Measurements from ENCODE around the gene TF. TPM values are rescaled to one million over a fixed set of nuclear protein-coding genes. Genes with fewer than 3 reads are reported as not detected.

The TF gene
- total RNA-seq, 1 donor from 2014 or later, result 2.3 TPM

DNA sequence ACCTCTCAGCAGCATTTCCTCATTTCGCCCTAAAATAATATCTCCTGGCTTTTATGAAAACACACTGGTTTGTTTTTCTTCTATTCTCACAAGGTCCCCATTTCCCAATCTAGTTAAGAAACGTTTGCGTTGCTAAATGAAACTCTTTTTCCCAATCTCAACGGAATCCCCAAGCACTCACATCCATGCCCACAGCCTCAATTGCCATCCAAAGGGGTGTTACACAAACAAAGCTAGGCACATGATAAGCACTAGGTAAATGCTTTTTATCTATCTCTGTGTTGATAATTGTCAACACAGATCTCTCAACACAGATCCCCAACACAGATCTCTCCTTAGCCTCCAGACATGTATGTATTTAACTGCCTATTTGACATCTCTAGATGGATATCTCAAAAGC lies 35.2 kb upstream of the TF start:
- H3K4me1 Mint-ChIP-seq (ENCODE audit: low read depth, unreplicated experiment), result no peaks in the 10 kb centered on the region
- DNase-seq, result no peak
- H3K36me3 Mint-ChIP-seq (ENCODE audit: unreplicated experiment), result peaks cover 6% of the 10 kb centered on the region
- TF ChIP-seq, protein P1, sequence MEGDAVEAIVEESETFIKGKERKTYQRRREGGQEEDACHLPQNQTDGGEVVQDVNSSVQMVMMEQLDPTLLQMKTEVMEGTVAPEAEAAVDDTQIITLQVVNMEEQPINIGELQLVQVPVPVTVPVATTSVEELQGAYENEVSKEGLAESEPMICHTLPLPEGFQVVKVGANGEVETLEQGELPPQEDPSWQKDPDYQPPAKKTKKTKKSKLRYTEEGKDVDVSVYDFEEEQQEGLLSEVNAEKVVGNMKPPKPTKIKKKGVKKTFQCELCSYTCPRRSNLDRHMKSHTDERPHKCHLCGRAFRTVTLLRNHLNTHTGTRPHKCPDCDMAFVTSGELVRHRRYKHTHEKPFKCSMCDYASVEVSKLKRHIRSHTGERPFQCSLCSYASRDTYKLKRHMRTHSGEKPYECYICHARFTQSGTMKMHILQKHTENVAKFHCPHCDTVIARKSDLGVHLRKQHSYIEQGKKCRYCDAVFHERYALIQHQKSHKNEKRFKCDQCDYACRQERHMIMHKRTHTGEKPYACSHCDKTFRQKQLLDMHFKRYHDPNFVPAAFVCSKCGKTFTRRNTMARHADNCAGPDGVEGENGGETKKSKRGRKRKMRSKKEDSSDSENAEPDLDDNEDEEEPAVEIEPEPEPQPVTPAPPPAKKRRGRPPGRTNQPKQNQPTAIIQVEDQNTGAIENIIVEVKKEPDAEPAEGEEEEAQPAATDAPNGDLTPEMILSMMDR (IDR thresholded peaks at IDR 0.05; ENCODE audit: partially characterized antibody, unreplicated experiment), result no peak
- peaks cover 1% of the 10 kb centered on the region for H3K9me3 Mint-ChIP-seq (ENCODE audit: unreplicated experiment)
- no peak overlapping the region for H3K4me3 Mint-ChIP-seq (ENCODE audit: unreplicated experiment)
- peaks cover 5% of the 10 kb centered on the region for H3K27me3 Mint-ChIP-seq (ENCODE audit: unreplicated experiment)
- H3K27ac Mint-ChIP-seq (ENCODE audit: unreplicated experiment), result no peak overlapping the region

- TF ChIP-seq, protein P1 (IDR thresholded peaks at IDR 0.05; ENCODE audit: partially characterized antibody, unreplicated experiment), result no peak
- H3K4me1 Mint-ChIP-seq (ENCODE audit: low read depth, unreplicated experiment), result no peaks in the 10 kb centered on the region
- H3K36me3 Mint-ChIP-seq (ENCODE audit: unreplicated experiment), result peaks cover 6% of the 10 kb centered on the region
- no peak for DNase-seq
- H3K27me3 Mint-ChIP-seq (ENCODE audit: unreplicated experiment), result peaks cover 5% of the 10 kb centered on the region
- H3K9me3 Mint-ChIP-seq (ENCODE audit: unreplicated experiment), result peaks cover 1% of the 10 kb centered on the region
- H3K27ac Mint-ChIP-seq (ENCODE audit: unreplicated experiment), result no peak overlapping the region
- no peak overlapping the region for H3K4me3 Mint-ChIP-seq (ENCODE audit: unreplicated experiment)
Observed at GRCh38 chr3:133712017-133712416, 34.2 kb upstream of the TF start.

DNA sequence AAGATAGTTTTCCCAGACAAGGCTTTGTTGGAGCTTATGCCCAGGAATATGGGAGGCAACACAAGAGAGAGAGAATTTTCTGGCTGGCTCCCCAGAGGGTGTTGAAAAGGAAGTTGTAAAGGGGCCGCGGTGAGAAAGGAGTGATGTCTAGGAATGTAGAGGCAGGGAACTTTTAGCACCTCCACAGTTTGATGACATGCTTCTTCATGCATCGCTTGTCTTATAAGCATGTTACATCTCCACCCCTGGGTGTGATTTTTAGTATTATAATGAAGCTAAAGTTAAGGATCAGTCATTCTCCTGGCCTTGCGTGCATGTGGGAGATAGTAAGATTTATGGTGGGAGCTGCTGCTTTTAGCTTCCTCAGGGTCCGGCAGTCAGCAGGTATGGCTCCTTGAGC lies 32.8 kb upstream of the TF start:
- no peaks in the 10 kb centered on the region for H3K4me1 Mint-ChIP-seq (ENCODE audit: low read depth, unreplicated experiment)
- no peak overlapping the region for H3K4me3 Mint-ChIP-seq (ENCODE audit: unreplicated experiment)
- no peak overlapping the region for H3K27ac Mint-ChIP-seq (ENCODE audit: unreplicated experiment)
- H3K27me3 Mint-ChIP-seq (ENCODE audit: unreplicated experiment), result peaks cover 5% of the 10 kb centered on the region
- peaks cover 6% of the 10 kb centered on the region for H3K36me3 Mint-ChIP-seq (ENCODE audit: unreplicated experiment)
- H3K9me3 Mint-ChIP-seq (ENCODE audit: unreplicated experiment), result peaks cover 1% of the 10 kb centered on the region
- TF ChIP-seq, protein P1 (IDR thresholded peaks at IDR 0.05; ENCODE audit: partially characterized antibody, unreplicated experiment), result no peak
- DNase-seq, result no peak

GRCh38 chr3:133717424-133717823 lies 28.8 kb upstream of the TF start:
- TF ChIP-seq, protein P1 (IDR thresholded peaks at IDR 0.05; ENCODE audit: partially characterized antibody, unreplicated experiment), result no peak
- Mint-ChIP-seq H3K4me1 (ENCODE audit: low read depth, unreplicated experiment) (no peaks in the 10 kb centered on the region), H3K4me3 (ENCODE audit: unreplicated experiment) (no peak overlapping the region)

DNA sequence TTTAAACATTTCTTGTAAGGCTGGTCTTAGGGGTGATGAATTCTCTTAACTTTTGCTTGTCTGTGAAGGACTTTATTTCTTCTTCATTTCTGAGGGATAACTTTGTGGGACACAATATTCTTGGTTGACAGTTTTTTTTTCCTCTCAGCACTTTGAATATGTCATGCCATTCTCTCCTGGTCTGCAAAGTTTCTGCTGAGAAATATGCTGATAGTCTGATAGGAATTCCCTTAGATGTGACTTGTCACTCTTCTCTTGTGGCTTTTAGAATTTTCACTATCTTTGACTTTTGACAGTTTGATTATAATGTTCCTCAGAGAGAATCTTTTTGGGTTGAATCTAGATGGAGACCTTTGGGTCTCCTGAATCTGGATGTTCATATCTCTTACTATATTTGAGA lies 23.3 kb upstream of the TF start:
- no peaks in the 10 kb centered on the region for H3K4me1 Mint-ChIP-seq (ENCODE audit: low read depth, unreplicated experiment)
- no peaks in the 10 kb centered on the region for H3K27me3 Mint-ChIP-seq (ENCODE audit: unreplicated experiment)

More at GRCh38 chr3:133717424-133717823, 28.8 kb upstream of the TF start:
- Mint-ChIP-seq H3K27me3 (ENCODE audit: unreplicated experiment) (no peaks in the 10 kb centered on the region), H3K36me3 (ENCODE audit: unreplicated experiment) (peaks cover 4% of the 10 kb centered on the region), H3K27ac (ENCODE audit: unreplicated experiment) (no peak overlapping the region), H3K9me3 (ENCODE audit: unreplicated experiment) (peaks cover 4% of the 10 kb centered on the region)
- no peak for DNase-seq

More for the DNA sequence above, 23.3 kb upstream of the TF start:
- H3K27ac Mint-ChIP-seq (ENCODE audit: unreplicated experiment), result no peak overlapping the region
- no peak overlapping the region for H3K4me3 Mint-ChIP-seq (ENCODE audit: unreplicated experiment)
- H3K36me3 Mint-ChIP-seq (ENCODE audit: unreplicated experiment), result peaks cover 6% of the 10 kb centered on the region
- no peak for DNase-seq
- TF ChIP-seq, protein P1 (IDR thresholded peaks at IDR 0.05; ENCODE audit: partially characterized antibody, unreplicated experiment), result no peak
- H3K9me3 Mint-ChIP-seq (ENCODE audit: unreplicated experiment), result peaks cover 3% of the 10 kb centered on the region

Data from glutamatergic neuron (in vitro differentiated cells).